ENCODE results near the gene SAMM50. TPM values are rescaled to one million over a fixed set of nuclear protein-coding genes. Genes with fewer than 3 reads are reported as not detected.
"Not testable (repeated sequence)": the region's sequence is repeated elsewhere in the genome, so short reads cannot be mapped to it uniquely, and the experiment has no call there.

The SAMM50 gene
- total RNA-seq, 1 donor from 2014 or later, result 22.3 TPM

DNA sequence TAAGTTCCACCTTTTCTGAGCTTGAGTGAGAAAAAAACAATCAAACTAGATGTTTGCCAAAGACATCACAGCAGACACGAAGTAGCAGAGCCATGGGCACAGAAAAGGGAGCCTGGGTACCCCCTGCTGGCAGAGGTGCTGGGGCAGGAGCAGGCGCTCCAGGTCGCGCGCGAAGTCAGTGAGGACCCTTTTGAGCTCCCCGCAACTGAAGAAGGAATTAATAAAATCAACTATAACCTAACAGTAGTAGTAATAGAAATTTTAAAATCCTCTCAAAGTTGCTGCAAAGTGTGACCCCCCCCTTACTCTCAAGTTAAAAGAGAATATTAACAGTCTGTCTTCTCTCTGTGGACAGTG, 48.8 kb downstream of the SAMM50 start:
- H3K9me3 ChIP-seq, result no peaks in the 10 kb centered on the region
- TF ChIP-seq POLR2AphosphoS5 (IDR thresholded peaks at IDR 0.05; ENCODE audit: insufficient read depth in 1 of 2, low read depth in 1 of 2), result no peak
- no peak for TF ChIP-seq CTCF (IDR thresholded peaks at IDR 0.05)
- TF ChIP-seq POLR2A (IDR thresholded peaks at IDR 0.05), result no peak
- H3K36me3 ChIP-seq, result no peaks in the 10 kb centered on the region
- no peak overlapping the region for H3K27ac ChIP-seq
- H3K4me1 ChIP-seq, result no peaks in the 10 kb centered on the region
- no peaks in the 10 kb centered on the region for H3K27me3 ChIP-seq
- H3K4me3 ChIP-seq, result no peak overlapping the region
- DNase-seq (ENCODE audit: extremely low spot score in 2 of 2), result no peak
- intact Hi-C loops (cut with DNase I), result no loop called here

DNA sequence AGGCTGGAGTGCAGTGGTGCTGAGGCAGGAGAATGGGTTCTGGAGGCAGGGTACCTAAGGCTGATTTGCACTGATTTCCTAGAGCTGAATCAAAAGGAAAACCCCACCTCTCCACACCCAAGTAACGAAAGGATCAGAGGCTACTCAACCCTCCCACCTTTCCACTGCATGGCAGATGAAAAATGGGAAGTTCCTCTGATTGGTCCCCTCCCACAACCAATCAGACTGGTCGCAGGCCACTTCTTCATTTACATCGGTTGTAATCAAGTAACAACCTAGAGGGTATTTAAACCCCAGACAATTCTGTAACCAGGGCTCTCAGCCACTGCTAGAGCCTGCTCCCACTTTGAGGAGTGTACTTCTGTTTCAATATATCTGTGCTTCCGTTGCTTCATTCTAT, 50.3 kb downstream of the SAMM50 start:
- H3K27ac ChIP-seq, result no peak overlapping the region
- no peak for TF ChIP-seq CTCF (IDR thresholded peaks at IDR 0.05)
- no peak for TF ChIP-seq POLR2AphosphoS5 (IDR thresholded peaks at IDR 0.05; ENCODE audit: insufficient read depth in 1 of 2, low read depth in 1 of 2)
- TF ChIP-seq POLR2A (IDR thresholded peaks at IDR 0.05), result no peak
- no peaks in the 10 kb centered on the region for H3K27me3 ChIP-seq
- intact Hi-C loops (cut with DNase I), result no loop called here
- H3K4me3 ChIP-seq, result no peak overlapping the region
- DNase-seq (ENCODE audit: extremely low spot score in 2 of 2), result no peak
- H3K9me3 ChIP-seq, result no peaks in the 10 kb centered on the region
- no peaks in the 10 kb centered on the region for H3K4me1 ChIP-seq
- H3K36me3 ChIP-seq, result no peaks in the 10 kb centered on the region

GRCh38 chr22:44012162-44012561, 56.9 kb downstream of the SAMM50 start:
- H3K36me3 ChIP-seq, result no peaks in the 10 kb centered on the region
- H3K9me3 ChIP-seq, result no peaks in the 10 kb centered on the region
- no peak for TF ChIP-seq CTCF (IDR thresholded peaks at IDR 0.05)
- no peak for TF ChIP-seq POLR2A (IDR thresholded peaks at IDR 0.05)
- TF ChIP-seq POLR2AphosphoS5 (IDR thresholded peaks at IDR 0.05; ENCODE audit: insufficient read depth in 1 of 2, low read depth in 1 of 2), result no peak
- no peak for DNase-seq (ENCODE audit: extremely low spot score in 2 of 2)
- no peak overlapping the region for H3K4me3 ChIP-seq
- H3K4me1 ChIP-seq, result no peaks in the 10 kb centered on the region
- intact Hi-C loops (cut with DNase I), result no loop called here
- H3K27ac ChIP-seq, result no peak overlapping the region
- no peaks in the 10 kb centered on the region for H3K27me3 ChIP-seq

DNA sequence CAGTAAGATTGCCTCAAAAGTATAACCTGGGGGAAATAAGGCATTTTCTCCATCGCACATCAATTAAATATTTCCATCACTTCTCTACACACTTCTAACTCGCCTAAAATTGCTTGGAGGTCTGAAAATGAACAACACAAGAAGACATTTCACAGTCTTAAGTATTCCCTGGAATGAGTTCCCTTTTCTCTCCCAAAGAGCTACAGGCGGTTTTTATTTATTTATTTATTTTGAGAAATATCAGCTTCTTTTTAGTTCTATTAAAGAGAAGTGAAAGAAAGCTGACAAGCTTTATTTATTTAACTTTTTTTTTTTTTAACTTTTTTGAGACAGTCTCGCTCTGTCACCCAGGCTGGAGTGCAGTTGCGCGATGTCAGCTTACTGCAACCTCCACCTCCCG, 57.3 kb downstream of the SAMM50 start:
- no peak for DNase-seq (ENCODE audit: extremely low spot score in 2 of 2)
- intact Hi-C loops (cut with DNase I), result no loop called here
- H3K9me3 ChIP-seq, result no peaks in the 10 kb centered on the region
- no peaks in the 10 kb centered on the region for H3K4me1 ChIP-seq
- H3K36me3 ChIP-seq, result no peaks in the 10 kb centered on the region
- no peak overlapping the region for H3K27ac ChIP-seq
- no peak for TF ChIP-seq POLR2A (IDR thresholded peaks at IDR 0.05)
- TF ChIP-seq CTCF (IDR thresholded peaks at IDR 0.05), result no peak
- no peak for TF ChIP-seq POLR2AphosphoS5 (IDR thresholded peaks at IDR 0.05; ENCODE audit: insufficient read depth in 1 of 2, low read depth in 1 of 2)
- no peak overlapping the region for H3K4me3 ChIP-seq
- no peaks in the 10 kb centered on the region for H3K27me3 ChIP-seq

DNA sequence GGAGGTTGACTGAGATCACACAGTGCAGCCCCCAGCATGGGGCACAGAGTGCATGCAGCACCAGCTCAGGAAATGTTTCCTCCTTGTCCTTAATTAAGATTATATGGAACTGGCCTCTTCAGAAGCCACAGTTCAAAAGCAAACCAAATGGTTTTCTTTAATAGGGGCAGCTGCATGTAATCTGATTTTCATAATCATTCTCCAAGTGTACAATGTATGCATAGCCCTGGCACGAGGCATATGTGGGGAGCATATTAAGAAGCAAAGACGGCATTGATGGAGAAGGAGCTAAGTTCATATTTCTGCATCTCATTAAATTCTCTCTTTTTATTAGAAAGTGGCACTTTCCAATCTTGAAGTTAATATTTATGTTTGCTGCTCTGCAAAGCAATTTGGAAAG, 59.0 kb downstream of the SAMM50 start:
- no peak overlapping the region for H3K4me3 ChIP-seq
- H3K36me3 ChIP-seq, result no peaks in the 10 kb centered on the region
- H3K4me1 ChIP-seq, result no peaks in the 10 kb centered on the region
- no peaks in the 10 kb centered on the region for H3K27me3 ChIP-seq
- intact Hi-C loops (cut with DNase I), result no loop called here
- H3K27ac ChIP-seq, result no peak overlapping the region
- H3K9me3 ChIP-seq, result no peaks in the 10 kb centered on the region
- DNase-seq (ENCODE audit: extremely low spot score in 2 of 2), result no peak
- no peak for TF ChIP-seq CTCF (IDR thresholded peaks at IDR 0.05)
- no peak for TF ChIP-seq POLR2AphosphoS5 (IDR thresholded peaks at IDR 0.05; ENCODE audit: insufficient read depth in 1 of 2, low read depth in 1 of 2)
- TF ChIP-seq POLR2A (IDR thresholded peaks at IDR 0.05), result no peak

- H3K9me3 ChIP-seq; H3K36me3 ChIP-seq; H3K27ac ChIP-seq; intact Hi-C loops (cut with DNase I); DNase-seq (ENCODE audit: extremely low spot score in 2 of 2); H3K4me3 ChIP-seq; H3K4me1 ChIP-seq; H3K27me3 ChIP-seq: not testable (repeated sequence)
Measured at GRCh38 chr22:44016586-44016985, 61.3 kb downstream of the SAMM50 start.
